ENCODE results near the gene RBL1. TPM values are rescaled to one million over a fixed set of nuclear protein-coding genes. Genes with fewer than 3 reads are reported as not detected.
A peak's percentile ranks its signal among the peaks of the same experiment; 100 is the strongest.
"Not testable (repeated sequence)": the region's sequence is repeated elsewhere in the genome, so short reads cannot be mapped to it uniquely, and the experiment has no call there.

The RBL1 gene
- polyA plus RNA-seq, 1 donor = 6.8 TPM

DNA sequence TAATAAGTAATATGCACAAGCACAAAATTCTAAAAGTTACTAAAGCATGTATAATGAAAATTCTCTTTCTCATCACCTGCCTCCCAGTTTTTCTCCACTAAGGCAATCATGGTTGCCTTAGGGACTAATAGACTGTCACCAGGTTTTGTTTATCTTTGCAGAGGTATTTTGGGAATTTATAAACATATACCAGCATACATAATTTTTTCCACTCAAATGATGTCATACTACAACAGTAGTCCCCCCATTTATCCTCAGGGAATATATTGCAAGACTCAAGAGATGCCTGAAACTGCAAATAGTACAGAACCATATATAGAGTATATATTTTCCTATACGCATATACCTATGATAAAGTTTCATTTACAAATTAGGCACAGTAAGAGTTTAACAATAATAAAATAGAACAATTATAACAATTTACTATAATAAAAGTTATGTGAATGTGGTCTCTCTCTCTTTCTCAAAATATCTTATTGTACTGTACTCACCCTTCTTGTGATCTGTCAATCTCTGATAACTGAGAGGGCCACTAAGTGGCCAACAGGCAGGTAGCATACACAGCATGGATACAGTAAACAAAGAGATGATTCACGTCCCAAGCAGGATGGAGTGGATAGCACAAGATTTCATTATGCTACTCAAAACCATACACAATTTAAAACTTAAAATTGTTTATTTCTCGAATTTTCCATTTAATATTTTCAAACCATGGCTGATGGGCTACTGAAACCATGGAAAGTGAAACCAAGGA, 19.7 kb downstream of the RBL1 start:
- no peak for DNase-seq

DNA sequence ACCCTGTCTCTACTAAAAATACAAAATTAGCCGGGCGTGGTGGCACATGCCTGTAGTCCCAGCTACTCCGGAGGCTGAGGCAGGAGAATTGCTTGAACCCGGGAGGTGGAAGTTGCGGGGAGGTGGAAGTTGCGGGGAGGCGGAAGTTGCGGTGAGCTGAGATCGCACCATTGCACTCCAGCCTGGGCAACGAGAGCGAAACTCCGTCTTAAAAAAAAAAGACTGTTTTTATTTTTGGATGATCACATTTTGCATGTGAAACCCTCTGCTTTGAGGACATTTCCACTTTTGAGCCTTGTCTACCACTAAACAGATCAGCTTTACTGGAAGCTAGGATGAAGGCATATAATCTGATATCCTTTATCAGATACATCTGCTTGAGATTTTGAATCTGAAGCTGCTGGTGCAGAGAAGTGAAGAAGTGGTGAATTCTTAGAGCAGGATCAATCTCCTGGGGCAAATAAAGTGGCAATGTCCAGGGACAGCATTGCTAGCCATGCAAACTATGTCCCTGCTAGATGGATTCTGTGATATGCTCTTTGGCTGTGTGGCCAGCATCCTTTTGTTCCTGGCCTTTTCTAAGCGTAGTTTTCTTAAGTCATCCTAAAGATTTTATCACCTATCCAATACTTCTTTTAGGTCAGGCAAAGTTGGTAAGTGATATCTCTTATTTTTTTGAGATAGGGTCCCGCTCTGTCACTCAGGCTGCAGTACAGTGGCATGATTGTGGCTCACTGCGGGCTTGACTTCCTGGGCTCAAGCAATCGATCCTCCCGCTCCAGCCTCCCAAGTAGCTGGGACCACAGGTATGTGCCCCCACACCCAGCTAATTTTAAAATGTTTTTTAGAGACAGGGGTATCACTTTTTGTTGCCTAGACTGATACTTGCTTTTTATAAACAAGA, 23.3 kb downstream of the RBL1 start:
- no peak for DNase-seq

GRCh38 chr20:37071481-37071911, 24.3 kb downstream of the RBL1 start:
- DNase-seq = no peak

DNA sequence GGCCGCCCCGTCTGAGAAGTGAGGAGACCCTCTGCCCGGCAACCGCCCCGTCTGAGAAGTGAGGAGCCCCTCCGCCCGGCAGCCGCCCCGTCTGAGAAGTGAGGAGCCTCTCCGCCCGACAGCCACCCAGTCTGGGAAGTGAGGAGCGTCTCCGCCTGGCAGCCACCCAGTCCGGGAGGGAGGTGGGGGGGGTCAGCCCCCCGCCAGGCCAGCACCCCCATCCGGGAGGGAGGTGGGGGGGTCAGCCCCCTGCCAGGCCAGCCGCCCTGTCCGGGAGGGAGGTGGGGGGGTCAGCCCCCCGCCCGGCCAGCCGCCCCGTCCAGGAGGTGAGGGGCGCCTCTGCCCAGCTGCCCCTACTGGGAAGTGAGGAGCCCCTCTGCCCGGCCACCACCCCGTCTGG, 26.2 kb downstream of the RBL1 start:
- not testable (repeated sequence) for DNase-seq

GRCh38 chr20:37066168-37066567, 29.6 kb downstream of the RBL1 start:
- no peak for DNase-seq

DNA sequence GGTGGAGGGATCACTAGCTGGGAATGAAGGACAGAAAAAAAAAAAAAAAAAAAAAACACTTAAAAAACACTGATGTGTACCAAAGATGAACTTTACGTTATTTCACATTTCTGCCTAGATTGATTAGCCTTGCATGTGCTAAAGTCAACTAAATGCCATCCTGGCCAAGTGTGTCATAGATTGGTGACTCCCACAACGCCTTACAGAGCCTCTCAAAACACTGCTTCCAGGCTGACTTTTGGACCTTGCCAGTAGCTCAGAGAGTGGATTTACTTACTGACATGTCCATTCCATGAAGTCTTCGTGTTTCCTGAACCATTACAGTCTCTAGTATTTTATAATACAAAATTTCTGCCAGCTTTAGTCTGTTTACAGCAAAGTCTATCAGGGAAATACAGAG, 40.5 kb downstream of the RBL1 start:
- DNase-seq = no peak

- no peak for DNase-seq
These were observed 42.4 kb downstream of the RBL1 start for GRCh38 chr20:37053230-37053950.

GRCh38 chr20:37042986-37043972, 52.5 kb downstream of the RBL1 start:
- no peak for DNase-seq

DNA sequence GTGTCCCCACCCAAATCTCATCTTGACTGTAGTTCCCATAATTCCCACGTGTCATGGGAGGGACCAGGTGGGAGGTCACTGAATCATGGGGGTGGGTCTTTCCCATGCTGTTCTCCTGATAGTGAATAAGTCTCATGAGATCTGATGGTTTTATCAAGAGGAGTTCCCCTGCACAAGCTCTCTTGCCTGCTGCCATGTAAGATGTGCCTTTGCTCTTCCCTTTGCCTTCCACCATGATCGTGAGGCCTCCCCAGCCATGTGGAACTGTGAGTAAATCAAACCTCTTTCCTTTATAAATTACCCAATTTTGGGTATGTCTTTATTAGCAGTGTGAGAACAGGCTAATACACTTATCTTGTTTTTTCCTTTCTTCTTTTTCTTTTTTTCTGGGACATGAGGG, 56.4 kb downstream of the RBL1 start:
- DNase-seq = not testable (repeated sequence)

GRCh38 chr20:37032077-37032476, 63.7 kb downstream of the RBL1 start:
- DNase-seq = no peak

- DNase-seq = no peak
These were observed 75.2 kb downstream of the RBL1 start for GRCh38 chr20:37020636-37021035.

DNA sequence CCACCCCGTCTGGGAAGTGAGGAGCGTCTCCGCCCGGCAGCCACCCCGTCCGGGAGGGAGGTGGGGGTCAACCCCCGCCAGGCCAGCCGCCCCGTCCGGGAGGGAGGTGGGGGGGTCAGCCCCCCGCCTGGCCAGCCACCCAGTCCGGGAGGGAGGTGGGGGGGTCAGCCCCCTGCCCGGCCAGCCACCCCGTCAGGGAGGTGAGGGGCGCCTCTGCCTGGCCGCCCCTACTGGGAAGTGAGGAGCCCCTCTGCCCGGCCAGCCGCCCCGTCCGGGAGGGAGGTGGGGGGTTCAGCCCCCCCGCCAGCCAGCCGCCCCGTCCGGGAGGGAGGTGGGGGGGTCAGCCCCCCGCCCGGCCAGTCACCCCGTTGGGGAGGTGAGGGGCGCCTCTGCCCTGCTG, 83.2 kb downstream of the RBL1 start:
- not testable (repeated sequence) for DNase-seq

GRCh38 chr20:37011858-37012257, 83.9 kb downstream of the RBL1 start:
- DNase-seq = not testable (repeated sequence)

DNA sequence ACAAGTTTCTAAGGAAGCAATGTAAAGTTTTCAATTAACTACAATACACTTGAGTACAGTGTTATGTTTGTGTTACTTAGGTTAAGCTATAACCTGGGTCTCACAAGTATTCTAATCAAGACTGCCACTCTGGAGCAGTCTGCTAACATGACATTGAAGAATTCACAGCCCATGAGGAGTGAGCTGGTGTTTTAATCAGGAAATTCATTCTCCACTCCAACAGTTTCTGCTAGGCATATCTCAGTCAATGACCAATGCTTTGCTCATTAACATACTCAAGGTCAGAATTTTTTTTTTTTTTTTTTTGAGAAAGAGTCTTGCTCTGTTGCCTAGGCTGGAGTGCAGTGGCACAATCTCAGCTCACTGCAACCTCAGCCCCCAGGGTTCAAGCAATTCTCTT, 84.7 kb downstream of the RBL1 start:
- no peak for DNase-seq

GRCh38 chr20:37007898-37008649, 87.7 kb downstream of the RBL1 start:
- DNase-seq = no peak

DNA sequence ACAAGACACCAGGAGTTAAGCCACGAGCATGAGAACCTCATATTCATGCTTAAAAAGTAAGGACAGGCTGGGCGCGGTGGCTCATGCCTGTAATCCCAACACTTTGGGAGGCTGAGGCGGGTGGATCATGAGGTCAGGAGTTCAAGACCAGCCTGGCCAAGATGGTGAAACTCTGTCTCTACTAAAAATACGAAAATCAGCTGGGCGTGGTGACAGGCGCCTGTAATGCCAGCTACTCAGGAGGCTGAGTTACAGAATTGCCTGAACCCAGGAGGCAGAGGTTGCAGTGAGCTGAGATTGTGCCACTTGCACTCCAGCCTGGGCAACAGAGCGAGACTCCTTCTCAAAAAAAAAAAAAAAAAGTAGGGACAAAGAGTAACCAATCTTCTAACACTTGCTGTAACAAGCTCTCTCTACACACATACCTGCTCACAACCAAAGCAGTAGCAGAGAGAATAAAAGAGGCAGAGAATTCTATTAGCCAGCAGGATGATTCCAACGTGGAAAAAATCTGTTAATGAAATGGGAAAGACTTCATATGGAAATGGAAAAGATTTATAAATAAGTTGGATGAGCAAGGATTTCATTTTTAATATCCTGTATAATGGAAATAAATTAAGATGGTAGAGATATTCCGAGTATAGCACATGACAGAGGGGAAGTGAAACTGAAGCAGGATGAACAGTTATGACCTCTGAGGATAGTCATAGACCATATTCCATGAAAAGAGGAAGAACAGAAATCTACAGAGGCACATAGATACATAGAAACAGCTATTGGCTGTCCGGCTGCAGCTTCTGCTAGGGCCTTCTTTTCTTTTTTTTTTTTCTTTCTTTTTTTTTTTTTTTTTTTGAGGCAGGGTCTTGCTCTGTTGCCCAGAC, 90.5 kb downstream of the RBL1 start:
- peak; percentile 32 for DNase-seq

GRCh38 chr20:37001634-37002033, 94.2 kb downstream of the RBL1 start:
- not testable (repeated sequence) for DNase-seq

GRCh38 chr20:37000171-37000570, 95.6 kb downstream of the RBL1 start:
- not testable (repeated sequence) for DNase-seq

- no peak for DNase-seq
These were observed 97.1 kb downstream of the RBL1 start for GRCh38 chr20:36998652-36999051.

- DNase-seq = no peak
These were observed 98.7 kb downstream of the RBL1 start for GRCh38 chr20:36997121-36997520.

Measured in hindlimb muscle (tissue), 1 donor.